Spleen (tissue), 11 donors: ENCODE data around the gene INTS1. TPM values are rescaled to one million over a fixed set of nuclear protein-coding genes. Genes with fewer than 3 reads are reported as not detected.
A peak's percentile ranks its signal among the peaks of the same experiment; 100 is the strongest.
"Not testable (repeated sequence)": the region's sequence is repeated elsewhere in the genome, so short reads cannot be mapped to it uniquely, and the experiment has no call there.

Experiments used
- DNase-seq: peaks from one replicate; pipeline ENCODE4 v3.0.0-alpha.2; 2020
- H3K27ac ChIP-seq, 8 donors: fragments of 200-600 bp; sonication (generic) in 7 of 8; 1 replicate in 4 of 8; 2 replicates in 4 of 8; pipeline versions ENCODE4 v1.5.0 to v1.8.0; 2016 to 2021; ENCODE audit warnings: inconsistent platforms in 4 of 8, mild to moderate bottlenecking in 4 of 8, moderate library complexity in 1 of 8
- H3K27me3 ChIP-seq, 7 donors: fragments of 200-600 bp; sonication (generic) in 6 of 7; replicated peaks in 1 of 7; 1 replicate in 4 of 7; 2 replicates in 3 of 7; pipeline versions ENCODE4 v1.5.0 to v1.8.0; 2016 to 2021; ENCODE audit warnings: inconsistent platforms in 3 of 7, mild to moderate bottlenecking in 1 of 7
- H3K36me3 ChIP-seq, 6 donors: fragments of 200-600 bp; sonication (generic) in 5 of 6; 1 replicate in 4 of 6; 2 replicates in 2 of 6; pipeline versions ENCODE4 v1.5.0 to v1.8.0; 2016 to 2021; ENCODE audit warnings: inconsistent platforms in 2 of 6
- H3K4me1 ChIP-seq, 6 donors: fragments of 200-600 bp; sonication (generic) in 5 of 6; 1 replicate in 3 of 6; 2 replicates in 3 of 6; pipeline versions ENCODE4 v1.5.0 to v1.8.0; 2016 to 2021; ENCODE audit warnings: inconsistent platforms in 3 of 6
- H3K4me3 ChIP-seq, 8 donors: fragments of 200-600 bp; sonication (generic) in 7 of 8; 1 replicate in 4 of 8; 2 replicates in 4 of 8; pipeline versions ENCODE4 v1.5.0 to v1.8.0; 2016 to 2021; ENCODE audit warnings: inconsistent platforms in 4 of 8, mild to moderate bottlenecking in 4 of 8, moderate library complexity in 2 of 8
- H3K9me3 ChIP-seq, 8 donors: fragments of 200-600 bp; sonication (generic) in 7 of 8; 1 replicate in 4 of 8; 2 replicates in 4 of 8; pipeline versions ENCODE4 v1.5.0 to v1.8.0; 2016 to 2021; ENCODE audit warnings: inconsistent platforms in 4 of 8
- POLR2A ChIP-seq, 3 donors: fragments of 450-650 bp; IDR thresholded peaks; one replicate each; pipeline ENCODE4 v1.5.1; 2017; ENCODE audit warnings: antibody characterized with exemption in 3 of 3, mild to moderate bottlenecking in 1 of 3
- POLR2AphosphoS5 ChIP-seq, 3 donors: sonication (generic); formaldehyde crosslinking; IDR thresholded peaks; one replicate each; pipeline ENCODE4 v1.5.1; 2017; ENCODE audit warnings: antibody characterized with exemption in 3 of 3
- WGBS, 5 donors: extraction: QIAGEN DNeasy Blood & Tissue Kit in 3 of 5; methylation state at CpG; one replicate each; pipeline versions ENCODE4 v1.1.5 to v1.1.7; 2013 to 2018; 5-methylcytosine and 5-hydroxymethylcytosine counted together
- intact Hi-C: fragments of 100-400 bp; cut with DNase I; formaldehyde crosslinking; loops from one replicate; pipeline ENCODE4 v1.15.0; 2023; ENCODE audit warnings: low total_unique reads
- polyA plus RNA-seq, 3 donors: library from polyadenylated mRNA; stranded (reverse); fragments of 200-250 nt; gene quantifications; one replicate each; pipeline ENCODE4 v1.2.1, GENCODE V29; 2013
- total RNA-seq, 7 donors: library from RNA; depleted of rRNA in 3 of 7; stranded (reverse); fragments of >200 nt in 3 of 7; fragmentation: NEBNext Ultra II Directional in 4 of 7; extraction: Animal tissue kit (Norgen Biotek cat#: 25700) in 4 of 7; gene quantifications; one replicate each; pipeline versions ENCODE4 v1.1.0 to v1.2.1, GENCODE V29; 2016 to 2021
- TF ChIP-seq, protein P1 (sequence below), 11 experiments: fragments of 200-600 bp in 7 of 11; fragments of 450-650 bp in 4 of 11; sonication (generic) in 4 of 11; IDR thresholded peaks in 8 of 11; conservative IDR thresholded peaks in 3 of 11; 1 replicate in 7 of 11; 2 replicates in 4 of 11; pipeline versions ENCODE4 v1.4.0 to v1.8.0; 2016 to 2021; ENCODE audit warnings: antibody characterized with exemption in 11 of 11, inconsistent platforms in 4 of 11, mild to moderate bottlenecking in 1 of 11
- donor health status: healthy with polysubstance abuse.
- donor health status: DM: no; HTN: no; CAD: no; lungs with moderate emphysema.
- donor health status: DM: no; HTN: no; CAD: no.
- donor health status: Bipolar disorder and iron deficiency.
- donor health status: healthy.
- donor health status: DM: no; HTN: no; CAD: no.
- donor health status: DM: yes; HTN: yes; CAD: no.

The INTS1 gene
- total and polyA plus RNA-seq, 10 donors = 47.3 to 126 (median 79.7) TPM

DNA sequence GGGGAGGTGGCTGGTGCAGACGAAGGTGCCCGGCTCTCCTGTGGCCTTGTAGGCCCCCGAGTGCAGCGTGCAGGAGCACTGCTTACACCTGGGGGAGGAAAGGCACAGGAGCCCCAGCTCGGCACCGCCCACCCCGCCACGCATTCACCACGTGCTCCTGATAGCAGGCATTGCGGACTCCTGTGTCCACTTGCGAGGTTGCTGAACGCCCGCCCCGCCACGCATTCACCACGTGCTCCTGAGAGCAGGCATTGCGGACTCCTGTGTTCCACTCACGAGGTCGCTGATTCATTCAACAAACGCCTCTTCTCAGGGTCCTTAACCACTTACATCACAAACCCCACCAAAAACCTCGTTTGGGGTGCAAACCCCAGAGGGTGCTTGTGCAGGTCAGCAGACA is 58.8 kb downstream of the INTS1 start:
- intact Hi-C loops = no loop called here
- no peaks in the 10 kb centered on the region for H3K9me3 ChIP-seq
- peak overlapping the region in 4 of 8 donors; percentile 3 to 50 (median 23) for H3K27ac ChIP-seq
- no peak overlapping the region for H3K4me3 ChIP-seq
- DNase-seq = no peak
- peaks cover 0 to 55% (median 18%) of the 10 kb centered on the region in 6 donors for H3K4me1 ChIP-seq
- 90 to 96% (median 91%) methylated on average over 12 to 21 of the region's 21 CpGs for WGBS, 5 donors
- TF ChIP-seq, protein P1, sequence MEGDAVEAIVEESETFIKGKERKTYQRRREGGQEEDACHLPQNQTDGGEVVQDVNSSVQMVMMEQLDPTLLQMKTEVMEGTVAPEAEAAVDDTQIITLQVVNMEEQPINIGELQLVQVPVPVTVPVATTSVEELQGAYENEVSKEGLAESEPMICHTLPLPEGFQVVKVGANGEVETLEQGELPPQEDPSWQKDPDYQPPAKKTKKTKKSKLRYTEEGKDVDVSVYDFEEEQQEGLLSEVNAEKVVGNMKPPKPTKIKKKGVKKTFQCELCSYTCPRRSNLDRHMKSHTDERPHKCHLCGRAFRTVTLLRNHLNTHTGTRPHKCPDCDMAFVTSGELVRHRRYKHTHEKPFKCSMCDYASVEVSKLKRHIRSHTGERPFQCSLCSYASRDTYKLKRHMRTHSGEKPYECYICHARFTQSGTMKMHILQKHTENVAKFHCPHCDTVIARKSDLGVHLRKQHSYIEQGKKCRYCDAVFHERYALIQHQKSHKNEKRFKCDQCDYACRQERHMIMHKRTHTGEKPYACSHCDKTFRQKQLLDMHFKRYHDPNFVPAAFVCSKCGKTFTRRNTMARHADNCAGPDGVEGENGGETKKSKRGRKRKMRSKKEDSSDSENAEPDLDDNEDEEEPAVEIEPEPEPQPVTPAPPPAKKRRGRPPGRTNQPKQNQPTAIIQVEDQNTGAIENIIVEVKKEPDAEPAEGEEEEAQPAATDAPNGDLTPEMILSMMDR (IDR thresholded peaks at IDR 0.05 in 8 of 11, conservative IDR thresholded peaks at IDR 0.05 in 3 of 11) = no peak
- TF ChIP-seq POLR2A (IDR thresholded peaks at IDR 0.05) = no peak
- TF ChIP-seq POLR2AphosphoS5 (IDR thresholded peaks at IDR 0.05) = no peak
- peaks cover 0 to 78% (median 20%) of the 10 kb centered on the region in 6 donors for H3K36me3 ChIP-seq
- H3K27me3 ChIP-seq = no peaks in the 10 kb centered on the region

DNA sequence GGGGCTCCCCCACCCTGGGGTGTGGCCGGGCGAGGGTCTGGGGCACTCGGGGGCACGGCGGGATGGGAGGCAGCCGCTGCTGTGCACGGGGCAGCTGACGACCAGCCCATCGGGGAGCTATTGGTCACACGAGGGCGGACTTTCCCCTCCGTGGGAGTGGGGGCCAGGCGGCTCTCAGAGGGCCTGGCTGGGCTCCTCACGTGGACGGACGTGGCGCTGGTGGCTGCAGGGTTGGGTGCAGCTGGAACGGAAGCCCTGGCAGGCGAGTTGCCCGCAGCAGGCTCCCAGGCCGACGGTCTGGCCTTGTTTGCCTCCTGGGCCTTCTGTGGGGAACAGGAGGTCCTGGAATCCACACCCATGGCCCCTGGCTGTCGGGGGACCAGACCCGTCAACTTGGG is 59.3 kb downstream of the INTS1 start:
- TF ChIP-seq, protein P1 (IDR thresholded peaks at IDR 0.05 in 8 of 11, conservative IDR thresholded peaks at IDR 0.05 in 3 of 11) = no peak
- peak in 2 of 3 donors; percentile 23 to 39 for TF ChIP-seq POLR2AphosphoS5 (IDR thresholded peaks at IDR 0.05)
- Histone ChIP-seq H3K4me1 (peaks cover 0 to 50% (median 17%) of the 10 kb centered on the region in 6 donors), H3K36me3 (peaks cover 0 to 78% (median 24%) of the 10 kb centered on the region in 6 donors), H3K27me3 (no peaks in the 10 kb centered on the region), H3K4me3 (no peak overlapping the region), H3K9me3 (no peaks in the 10 kb centered on the region), H3K27ac (peak overlapping the region in 4 of 8 donors; percentile 3 to 50 (median 23))
- 66 to 78% (median 75%) methylated on average over 18 to 24 of the region's 24 CpGs; no CpG with 5 or more reads in 1 of the 5 donors for WGBS, 5 donors
- intact Hi-C loops = no loop called here
- no peak for DNase-seq

DNA sequence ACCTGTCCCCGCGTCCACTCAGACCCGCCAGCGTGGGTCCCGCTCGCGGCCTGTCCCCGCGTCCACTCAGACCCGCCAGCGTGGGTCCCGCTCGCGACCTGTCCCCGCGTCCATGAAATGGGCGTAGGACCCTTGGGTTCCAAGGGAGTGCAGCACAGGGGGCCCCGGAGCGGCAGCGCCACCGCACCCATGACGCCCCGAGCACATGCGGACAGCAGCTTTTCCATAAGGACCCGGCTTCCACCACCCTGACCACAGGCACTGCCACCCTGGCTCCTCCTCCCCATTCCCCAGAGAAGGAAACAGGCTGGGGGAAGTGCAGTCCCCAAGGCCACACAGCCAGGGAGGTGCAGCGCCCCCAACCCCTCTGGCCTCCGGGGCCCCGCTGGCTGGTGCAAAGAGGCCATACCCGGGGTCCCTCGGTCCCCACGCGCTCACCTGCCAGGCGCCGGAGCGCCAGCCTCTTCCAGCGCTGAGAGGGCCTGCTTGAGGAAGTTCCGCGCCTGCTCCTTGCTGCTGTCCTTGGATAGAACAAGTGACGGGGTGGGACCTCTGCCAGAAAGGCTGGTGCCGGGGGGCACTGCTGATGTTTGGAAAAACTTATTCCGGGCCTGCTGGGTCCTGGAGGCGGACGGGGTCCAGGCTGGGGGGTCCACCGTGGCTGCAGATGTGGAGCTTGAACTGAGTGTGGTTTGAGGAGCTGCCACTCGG is 59.8 kb downstream of the INTS1 start:
- Histone ChIP-seq H3K27me3 (no peaks in the 10 kb centered on the region), H3K27ac (peak overlapping the region in 3 of 8 donors; percentile 3 to 50 (median 31)), H3K9me3 (no peaks in the 10 kb centered on the region), H3K4me3 (no peak overlapping the region), H3K4me1 (peaks cover 0 to 45% (median 17%) of the 10 kb centered on the region in 6 donors), H3K36me3 (peaks cover 0 to 78% (median 27%) of the 10 kb centered on the region in 6 donors)
- TF ChIP-seq, protein P1 (IDR thresholded peaks at IDR 0.05 in 8 of 11, conservative IDR thresholded peaks at IDR 0.05 in 3 of 11) = no peak
- TF ChIP-seq POLR2A (IDR thresholded peaks at IDR 0.05) = no peak
- DNase-seq = no peak
- intact Hi-C loops = no loop called here
- 74 to 89% (median 88%) methylated on average over 23 to 45 of the region's 45 CpGs for WGBS, 5 donors

DNA sequence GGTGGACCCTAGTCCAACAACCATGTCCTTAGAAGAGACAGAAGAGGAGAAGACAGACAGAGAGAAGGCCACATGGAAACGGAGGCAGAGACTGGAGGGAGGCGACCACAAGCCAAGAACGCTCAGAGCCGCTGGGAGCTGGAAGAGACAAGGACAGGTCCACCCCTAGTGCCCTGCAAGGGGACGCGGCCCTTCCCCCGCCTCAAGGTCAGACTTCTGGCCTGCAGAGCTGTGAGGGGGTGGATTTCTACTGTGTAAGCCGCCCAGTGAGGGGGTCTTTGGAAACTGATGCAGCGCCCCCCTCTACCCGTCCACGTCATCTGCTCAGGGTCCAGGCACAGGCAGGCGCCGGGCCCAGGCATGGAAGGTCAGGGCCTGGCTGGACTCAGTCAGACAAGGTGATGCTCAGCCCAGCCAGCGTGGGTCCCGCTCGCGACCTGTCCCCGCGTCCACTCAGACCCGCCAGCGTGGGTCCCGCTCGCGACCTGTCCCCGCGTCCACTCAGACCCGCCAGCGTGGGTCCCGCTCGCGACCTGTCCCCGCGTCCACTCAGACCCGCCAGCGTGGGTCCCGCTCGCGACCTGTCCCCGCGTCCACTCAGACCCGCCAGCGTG is 60.5 kb downstream of the INTS1 start:
- intact Hi-C loops, H3K9me3 ChIP-seq, H3K27ac ChIP-seq, H3K27me3 ChIP-seq, DNase-seq, H3K4me3 ChIP-seq: not testable (repeated sequence)
- Histone ChIP-seq H3K4me1 (peaks cover 0 to 38% (median 14%) of the 10 kb centered on the region in 6 donors), H3K36me3 (peaks cover 0 to 78% (median 26%) of the 10 kb centered on the region in 6 donors)
- WGBS, 5 donors = 86 to 95% (median 92%) methylated on average over 11 to 29 of the region's 42 CpGs
